Measurements from ENCODE around the gene RESP18. TPM values are rescaled to one million over a fixed set of nuclear protein-coding genes. Genes with fewer than 3 reads are reported as not detected.
A peak's percentile ranks its signal among the peaks of the same experiment; 100 is the strongest.

The RESP18 gene
- total RNA-seq, 1 experiment from 2014 or later = not detected

DNA sequence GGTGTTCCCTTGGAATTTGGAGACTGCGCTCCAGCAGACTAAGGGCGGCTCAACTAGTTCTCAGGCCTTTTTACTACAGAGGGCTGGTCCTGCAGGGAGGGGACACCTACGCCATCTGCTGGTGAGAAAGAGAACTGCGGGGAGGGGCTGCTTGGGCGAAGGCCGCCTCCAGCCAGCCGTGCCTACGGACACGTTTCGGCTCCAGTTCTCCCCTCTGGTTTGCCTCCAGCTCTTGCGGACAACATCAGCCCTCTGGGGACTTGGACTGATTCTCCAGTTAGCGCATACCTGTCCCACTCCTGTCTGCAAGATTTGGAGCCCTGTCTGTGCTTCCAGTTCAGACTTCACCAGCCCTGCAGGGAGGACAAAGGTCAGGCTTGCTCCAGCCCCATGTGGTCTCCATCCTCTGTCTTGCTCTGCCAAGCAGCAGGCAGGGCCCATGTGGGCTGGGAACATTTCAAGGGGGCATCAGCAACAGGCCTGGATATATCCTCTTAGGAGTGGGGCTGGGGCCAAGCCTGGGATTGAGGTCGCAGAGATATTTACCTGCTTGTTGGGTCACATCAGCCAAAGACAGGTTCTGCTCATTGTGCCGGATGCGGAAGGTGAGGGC lies 33.7 kb downstream of the RESP18 start:
- ChIA-PET POLR2A (no interaction called here), RAD21 (ENCODE audit: low non-redundant PET in 1 of 2, low total read pairs in 2 of 2, uncharacterized antibody in 2 of 2, unreplicated experiment in 2 of 2) (no interaction called here), CTCF (interaction anchor here (0.9 to 1.8 kb wide), 6 partner anchors 9 to 231 kb away, joined by 3 read pairs; partner anchors contain the start of genes DNAJB2 and DNPEP)
- Histone ChIP-seq H4K20me1 (ENCODE audit: insufficient read depth) (no peaks in the 10 kb centered on the region), H3K9me3 (ENCODE audit: control insufficient read depth in 1 of 2, insufficient read depth in 1 of 2, low read depth in 1 of 2, low read length in 2 of 2) (no peaks in the 10 kb centered on the region), H3K9ac (ENCODE audit: low read length) (no peak overlapping the region), H3K4me1 (ENCODE audit: control insufficient read depth in 1 of 2, insufficient read depth in 2 of 2, low read length in 2 of 2) (peaks cover 3 to 17% of the 10 kb centered on the region in 2 experiments; a peak in 3 of 4 replicates), H3K27me3 (ENCODE audit: insufficient read depth, low read length) (peaks cover 36% of the 10 kb centered on the region), H3K79me2 (ENCODE audit: insufficient read depth, low read length) (no peaks in the 10 kb centered on the region), H3K27ac (ENCODE audit: low read depth, low read length) (peak overlapping the region; percentile 2; the same call in 1 of the 2 replicates), H3K9me2 (ENCODE audit: insufficient read depth) (no peaks in the 10 kb centered on the region), H3K36me3 (ENCODE audit: control insufficient read depth in 1 of 2, insufficient read depth in 2 of 2, low read length in 2 of 2) (no peaks in the 10 kb centered on the region), H3K4me3 (replicated peaks in 1 of 2; ENCODE audit: low read depth in 1 of 2, low read length in 2 of 2) (peak overlapping the region in 1 of 2 experiments; percentile 20; a peak in 1 of 4 replicates), H3K4me2 (ENCODE audit: low read length) (peak overlapping the region; percentile 61), H2AFZ (ENCODE audit: low read depth, low read length, poor library complexity, severe bottlenecking) (no peak overlapping the region)
- intact Hi-C loops (cut with micrococcal nuclease) = loop anchor here (1.0 to 5.0 kb wide), 3 partner anchors 72 to 242 kb away; partner anchors contain the start of genes ANKZF1, ATG9A and NHEJ1
- ATAC-seq (peak; percentile 73), DNase-seq (ENCODE audit: low read depth, low spot score) (peak; percentile 60)
- BruUV-seq (replicated peaks) = no TSS peak
- TF ChIP-seq, protein P1, sequence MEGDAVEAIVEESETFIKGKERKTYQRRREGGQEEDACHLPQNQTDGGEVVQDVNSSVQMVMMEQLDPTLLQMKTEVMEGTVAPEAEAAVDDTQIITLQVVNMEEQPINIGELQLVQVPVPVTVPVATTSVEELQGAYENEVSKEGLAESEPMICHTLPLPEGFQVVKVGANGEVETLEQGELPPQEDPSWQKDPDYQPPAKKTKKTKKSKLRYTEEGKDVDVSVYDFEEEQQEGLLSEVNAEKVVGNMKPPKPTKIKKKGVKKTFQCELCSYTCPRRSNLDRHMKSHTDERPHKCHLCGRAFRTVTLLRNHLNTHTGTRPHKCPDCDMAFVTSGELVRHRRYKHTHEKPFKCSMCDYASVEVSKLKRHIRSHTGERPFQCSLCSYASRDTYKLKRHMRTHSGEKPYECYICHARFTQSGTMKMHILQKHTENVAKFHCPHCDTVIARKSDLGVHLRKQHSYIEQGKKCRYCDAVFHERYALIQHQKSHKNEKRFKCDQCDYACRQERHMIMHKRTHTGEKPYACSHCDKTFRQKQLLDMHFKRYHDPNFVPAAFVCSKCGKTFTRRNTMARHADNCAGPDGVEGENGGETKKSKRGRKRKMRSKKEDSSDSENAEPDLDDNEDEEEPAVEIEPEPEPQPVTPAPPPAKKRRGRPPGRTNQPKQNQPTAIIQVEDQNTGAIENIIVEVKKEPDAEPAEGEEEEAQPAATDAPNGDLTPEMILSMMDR (IDR thresholded peaks at IDR 0.05 in 2 of 3, conservative IDR thresholded peaks at IDR 0.05 in 1 of 3; ENCODE audit: borderline replicate concordance in 1 of 3, insufficient read depth in 1 of 3, low read depth in 2 of 3, low read length in 2 of 3) = peak; percentile 90 to 98 (median 94)
- no peak for TF ChIP-seq EGR1 (IDR thresholded peaks at IDR 0.05; ENCODE audit: low read depth)
- no peak for TF ChIP-seq REST (IDR thresholded peaks at IDR 0.05; ENCODE audit: low read depth)
- TF ChIP-seq EZH2phosphoT487 (IDR thresholded peaks at IDR 0.05; ENCODE audit: borderline replicate concordance) = no peak
- no peak for TF ChIP-seq CBX3 (IDR thresholded peaks at IDR 0.05; ENCODE audit: low read depth)
- no peak for TF ChIP-seq ZFX (IDR thresholded peaks at IDR 0.05)
- no peak for TF ChIP-seq TCF7L2 (IDR thresholded peaks at IDR 0.05; ENCODE audit: borderline replicate concordance, extremely low read depth, insufficient read depth, insufficient read length)
- TF ChIP-seq EZH2 (IDR thresholded peaks at IDR 0.05) = no peak
- TF ChIP-seq SP1 (IDR thresholded peaks at IDR 0.05; ENCODE audit: low read depth) = no peak
- no peak for TF ChIP-seq JUND (IDR thresholded peaks at IDR 0.05)
- no peak for TF ChIP-seq MAX (IDR thresholded peaks at IDR 0.05)
- no peak for TF ChIP-seq ZNF274 (IDR thresholded peaks at IDR 0.05; ENCODE audit: low read depth, low read length)
- no peak for TF ChIP-seq SRF (IDR thresholded peaks at IDR 0.05; ENCODE audit: low read depth)
- no peak for TF ChIP-seq YY1 (IDR thresholded peaks at IDR 0.05; ENCODE audit: extremely low read depth, insufficient replicate concordance, low read depth, low read length)
- TF ChIP-seq FOSL1 (IDR thresholded peaks at IDR 0.05; ENCODE audit: low read depth) = no peak
- peak; percentile 91 for TF ChIP-seq RAD21 (IDR thresholded peaks at IDR 0.05; ENCODE audit: low read depth)
- peak; percentile 30; the same call in 1 of the 2 replicates for TF ChIP-seq POLR2AphosphoS5 (IDR thresholded peaks at IDR 0.05; ENCODE audit: low read depth, low read length)
- TF ChIP-seq, protein P2, sequence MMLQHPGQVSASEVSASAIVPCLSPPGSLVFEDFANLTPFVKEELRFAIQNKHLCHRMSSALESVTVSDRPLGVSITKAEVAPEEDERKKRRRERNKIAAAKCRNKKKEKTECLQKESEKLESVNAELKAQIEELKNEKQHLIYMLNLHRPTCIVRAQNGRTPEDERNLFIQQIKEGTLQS (IDR thresholded peaks at IDR 0.05) = no peak
- TF ChIP-seq POLR2A (IDR thresholded peaks at IDR 0.05; ENCODE audit: borderline replicate concordance, extremely low read depth, insufficient read depth, insufficient read length) = no peak
- no peak for TF ChIP-seq ELF1 (IDR thresholded peaks at IDR 0.05; ENCODE audit: borderline replicate concordance, low read depth)
